NB4 (cell line): ENCODE measurements around the gene VPS29.

Experiments used
- DNase-seq: peaks from one replicate; pipeline ENCODE4 v3.0.0; 2010; ENCODE audit warnings: low read depth
- H3K4me3 ChIP-seq: one replicate; pipeline ENCODE4 v1.5.1; 2011; ENCODE audit warnings: mild to moderate bottlenecking, low read depth, low read length, moderate library complexity
- CTCF ChIP-seq: IDR thresholded peaks from one replicate; pipeline ENCODE4 v1.5.1; 2012; ENCODE audit warnings: low read depth, low read length
- MYC ChIP-seq: IDR thresholded peaks from 2 replicates; pipeline ENCODE4 v1.6.1; 2011; ENCODE audit warnings: low read depth, low read length
- POLR2A ChIP-seq: IDR thresholded peaks from 2 replicates; pipeline ENCODE4 v1.6.1; 2011; ENCODE audit warnings: mild to moderate bottlenecking; ENCODE audit not compliant: insufficient read length; ENCODE audit errors: extremely low read depth
- TF ChIP-seq, protein P1 (sequence below): IDR thresholded peaks from 2 replicates; pipeline ENCODE4 v1.6.1; 2011; ENCODE audit warnings: low read depth, low read length

Gene VPS29

GRCh38 chr12:110501752-110502738 lies at the start of gene VPS29, which contains the start of gene RAD9B:
VPS29 (minus strand) TSS chr12:110502111; CDS start chr12:110502051, 60 bp downstream.
RAD9B (plus strand) TSS chr12:110502331; CDS start chr12:110502338, 7 bp downstream.
- H3K4me3 ChIP-seq = peak within 1 kb of the TSS; percentile 95
- TF ChIP-seq CTCF (no peak), MYC (peak; percentile 97), POLR2A (peak; percentile 93)
- TF ChIP-seq, protein P1, sequence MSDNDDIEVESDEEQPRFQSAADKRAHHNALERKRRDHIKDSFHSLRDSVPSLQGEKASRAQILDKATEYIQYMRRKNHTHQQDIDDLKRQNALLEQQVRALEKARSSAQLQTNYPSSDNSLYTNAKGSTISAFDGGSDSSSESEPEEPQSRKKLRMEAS = peak; percentile 98
- peak; percentile 100 for DNase-seq

GRCh38 chr12:110550981-110551380 lies 49.1 kb upstream of the VPS29 start:
- no peak for DNase-seq
- H3K4me3 ChIP-seq = no peak overlapping the region
- TF ChIP-seq, protein P1 = no peak
- TF ChIP-seq CTCF (no peak), POLR2A (no peak), MYC (no peak)

DNA sequence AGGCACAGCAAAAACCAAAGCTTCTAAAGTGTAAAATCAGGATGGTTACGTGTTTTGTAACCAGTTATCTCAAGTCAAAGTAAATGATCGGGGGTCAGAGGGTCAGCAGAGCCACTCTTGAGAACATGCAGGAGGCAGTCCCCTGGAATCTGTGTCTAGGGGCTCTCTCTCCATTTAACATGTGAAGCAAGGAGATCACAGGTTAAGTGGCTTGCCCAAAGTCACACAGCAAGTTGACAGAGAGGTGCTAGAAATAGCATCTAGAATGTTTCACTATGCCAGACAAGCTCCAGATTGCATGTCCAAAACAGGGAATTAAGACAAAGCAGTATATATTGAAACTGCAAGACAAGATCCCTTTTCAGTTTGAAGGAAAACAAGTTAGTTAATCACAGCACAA lies 47.8 kb upstream of the VPS29 start:
- TF ChIP-seq POLR2A (no peak), MYC (no peak), CTCF (no peak)
- TF ChIP-seq, protein P1 = no peak
- H3K4me3 ChIP-seq = no peak overlapping the region
- no peak for DNase-seq

DNA sequence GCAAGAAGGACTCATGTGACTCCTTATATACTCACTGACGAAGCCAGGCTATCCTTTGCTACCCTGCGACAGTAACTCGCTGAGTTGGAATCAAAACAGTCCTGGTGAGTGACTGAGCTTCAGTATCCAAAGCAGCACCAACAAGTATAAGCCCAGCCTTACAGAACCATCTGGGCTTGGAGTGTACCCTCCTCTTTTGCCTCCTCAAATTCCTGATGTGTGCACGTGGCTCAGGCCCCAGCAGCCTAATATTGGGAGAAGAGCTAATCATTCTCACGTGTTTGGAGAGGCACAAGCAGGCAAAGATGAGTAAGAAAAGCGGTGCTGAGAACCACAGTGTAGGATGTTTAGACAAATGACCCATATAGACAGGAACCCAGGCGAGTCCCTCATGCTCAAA lies 46.8 kb upstream of the VPS29 start:
- no peak overlapping the region for H3K4me3 ChIP-seq
- DNase-seq = no peak
- no peak for TF ChIP-seq POLR2A

DNA sequence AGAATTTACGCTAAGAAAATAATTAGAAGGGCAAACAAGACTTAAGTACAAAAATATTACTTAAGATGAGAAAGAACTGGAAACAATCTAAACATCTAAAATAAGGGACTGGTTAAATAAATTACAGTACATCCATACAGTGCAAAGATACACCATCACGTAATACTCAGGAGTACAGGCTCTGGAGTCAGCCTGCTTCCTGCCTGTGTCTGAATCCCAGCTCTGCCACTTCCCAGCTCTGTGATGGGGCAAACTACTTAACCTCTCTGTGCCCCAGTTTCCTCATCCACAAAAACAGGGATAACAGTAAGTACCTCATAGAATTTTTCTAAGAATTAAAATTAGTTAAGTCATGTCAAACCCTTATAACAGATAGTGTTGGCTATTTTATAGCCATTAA lies 45.2 kb upstream of the VPS29 start:
- TF ChIP-seq, protein P1 = no peak
- TF ChIP-seq POLR2A (no peak), MYC (no peak), CTCF (no peak)
- DNase-seq = no peak
- H3K4me3 ChIP-seq = no peak overlapping the region

DNA sequence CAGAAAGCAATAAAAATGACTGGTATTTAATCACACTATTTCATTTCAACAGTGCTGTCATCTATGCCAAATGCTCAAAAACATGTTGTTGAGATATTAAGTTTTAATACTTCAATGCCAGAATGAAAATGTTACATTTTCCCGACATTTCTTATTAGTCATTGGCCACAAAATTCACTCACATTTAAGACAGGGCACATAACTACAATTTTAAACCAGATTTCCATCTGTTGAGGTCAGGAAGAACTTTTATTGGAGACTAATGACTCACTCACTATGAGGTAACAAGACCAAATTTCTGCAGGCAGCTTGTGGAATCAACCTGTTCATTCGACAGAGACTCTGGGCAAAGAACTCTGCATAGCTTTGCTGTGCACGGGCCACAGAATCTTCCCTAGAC lies 44.4 kb upstream of the VPS29 start:
- TF ChIP-seq MYC = 0 out of 2 replicates have a peak, but pooled peaks have one; percentile 32
- TF ChIP-seq POLR2A = no peak
- DNase-seq = peak; percentile 91
- no peak overlapping the region for H3K4me3 ChIP-seq
